Measurements from ENCODE around the gene ACADVL.
A peak's percentile ranks its signal among the peaks of the same experiment; 100 is the strongest.

Gene ACADVL

GRCh38 chr17:7216242-7217112 is 3.3 kb upstream of the ACADVL start:
- no peak for DNase-seq (ENCODE audit: low spot score)

- peak; percentile 78 for DNase-seq (ENCODE audit: low spot score)
Measured at GRCh38 chr17:7217113-7217987, 2.4 kb upstream of the ACADVL start.

- DNase-seq (ENCODE audit: low spot score) = no peak
Measured at GRCh38 chr17:7218166-7218565, 1.6 kb upstream of the ACADVL start.

GRCh38 chr17:7218758-7219157 is 980 bp upstream of the ACADVL start:
- no peak for DNase-seq (ENCODE audit: low spot score)

GRCh38 chr17:7219229-7219811 is 418 bp upstream of the ACADVL start:
- no peak for DNase-seq (ENCODE audit: low spot score)

- DNase-seq (ENCODE audit: low spot score) = no peak
Measured at GRCh38 chr17:7220593-7221277, 997 bp downstream of the ACADVL start.

- DNase-seq (ENCODE audit: low spot score) = no peak
Measured at GRCh38 chr17:7221278-7222092, 1.7 kb downstream of the ACADVL start.

- no peak for DNase-seq (ENCODE audit: low spot score)
Measured at GRCh38 chr17:7222093-7222971, 2.6 kb downstream of the ACADVL start.

GRCh38 chr17:7222972-7223292 is 3.2 kb downstream of the ACADVL start:
- no peak for DNase-seq (ENCODE audit: low spot score)

GRCh38 chr17:7223375-7223774 is 3.6 kb downstream of the ACADVL start:
- no peak for DNase-seq (ENCODE audit: low spot score)

GRCh38 chr17:7224110-7224509 is 4.4 kb downstream of the ACADVL start:
- DNase-seq (ENCODE audit: low spot score) = no peak

GRCh38 chr17:7224661-7225111 is 4.9 kb downstream of the ACADVL start:
- DNase-seq (ENCODE audit: low spot score) = no peak

GRCh38 chr17:7225711-7226331 is 6.1 kb downstream of the ACADVL start:
- DNase-seq (ENCODE audit: low spot score) = no peak

- no peak for DNase-seq (ENCODE audit: low spot score)
Measured at GRCh38 chr17:7226721-7227710, 7.3 kb downstream of the ACADVL start.

- DNase-seq (ENCODE audit: low spot score) = no peak
Measured at GRCh38 chr17:7228920-7229319, 9.2 kb downstream of the ACADVL start.

GRCh38 chr17:7229504-7229903 is 9.8 kb downstream of the ACADVL start:
- DNase-seq (ENCODE audit: low spot score) = no peak

GRCh38 chr17:7232114-7232513 is 12.4 kb downstream of the ACADVL start:
- DNase-seq (ENCODE audit: low spot score) = no peak

- no peak for DNase-seq (ENCODE audit: low spot score)
Measured at GRCh38 chr17:7233701-7234082, 14.0 kb downstream of the ACADVL start.
